Epidermal melanocyte (primary cell): Measurements from ENCODE around the gene EXOC3.
"Not testable (repeated sequence)": the region's sequence is repeated elsewhere in the genome, so short reads cannot be mapped to it uniquely, and the experiment has no call there.

Source experiments
- DNase-seq: peaks from one replicate; pipeline ENCODE4 v3.0.0; 2011; ENCODE audit warnings: low spot score; ENCODE audit not compliant: insufficient read length

The EXOC3 gene

GRCh38 chr5:472656-473550, 29.9 kb downstream of the EXOC3 start:
- peak; percentile 97 for DNase-seq

GRCh38 chr5:473551-474192, 30.7 kb downstream of the EXOC3 start:
- DNase-seq, result no peak

GRCh38 chr5:474232-474839, 31.4 kb downstream of the EXOC3 start:
- not testable (repeated sequence) for DNase-seq

- no peak for DNase-seq
Observed at GRCh38 chr5:474840-475661, 32.1 kb downstream of the EXOC3 start.

- DNase-seq, result no peak
Observed at GRCh38 chr5:475704-476101, 32.7 kb downstream of the EXOC3 start.

DNA sequence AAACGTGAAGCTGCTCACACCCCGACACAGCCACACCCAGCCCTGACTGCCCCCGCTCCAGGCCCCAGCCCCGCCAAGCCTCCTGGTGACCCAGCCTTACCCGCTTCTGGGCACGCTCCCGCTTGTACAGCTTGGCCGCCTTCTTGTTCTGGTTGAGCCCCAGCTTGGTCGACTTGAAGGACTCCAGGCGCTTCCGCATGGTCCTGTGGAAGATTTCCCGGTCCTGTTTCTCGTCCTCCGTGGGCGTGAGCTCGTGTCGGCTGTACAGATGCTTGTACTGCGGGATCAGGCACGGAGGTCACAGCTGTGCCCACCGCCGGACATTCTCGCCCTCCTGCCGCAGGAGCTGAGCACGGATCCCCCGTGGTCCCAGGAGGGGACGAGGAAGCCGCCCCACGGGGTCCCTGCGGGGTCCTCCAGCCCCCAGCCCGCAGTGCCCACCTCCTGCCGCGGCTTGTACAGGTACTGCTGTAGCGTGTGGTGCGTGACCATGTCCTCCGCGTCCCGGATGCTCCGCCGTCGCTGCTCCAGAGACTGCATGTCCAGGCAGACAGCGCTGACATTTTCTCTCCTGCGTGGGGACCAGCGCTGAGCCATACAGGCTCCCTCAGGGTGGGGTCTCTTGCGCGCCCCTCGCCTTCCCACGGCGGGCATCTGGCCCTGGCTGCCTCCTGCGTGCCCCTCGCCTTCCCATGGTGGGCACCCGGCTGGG, 33.3 kb downstream of the EXOC3 start:
- DNase-seq, result no peak

DNA sequence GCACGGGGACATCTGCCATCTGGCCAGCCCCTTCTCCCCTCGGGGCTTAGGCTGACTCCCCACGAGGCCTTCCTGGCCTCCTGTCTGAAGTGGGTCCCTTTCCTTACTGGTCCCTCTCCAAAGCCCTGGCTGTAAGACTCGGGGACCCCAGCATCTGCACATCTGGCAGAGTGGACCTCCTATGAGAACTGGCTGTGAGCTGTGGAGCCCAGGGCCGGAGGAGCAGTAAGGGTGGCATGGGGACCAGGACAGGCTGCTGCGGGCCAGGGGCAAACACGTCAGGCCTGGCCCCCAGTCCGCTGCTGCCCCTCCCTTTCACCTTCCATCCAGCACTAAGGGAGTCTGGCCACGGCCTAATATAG, 33.8 kb downstream of the EXOC3 start:
- DNase-seq, result no peak

DNA sequence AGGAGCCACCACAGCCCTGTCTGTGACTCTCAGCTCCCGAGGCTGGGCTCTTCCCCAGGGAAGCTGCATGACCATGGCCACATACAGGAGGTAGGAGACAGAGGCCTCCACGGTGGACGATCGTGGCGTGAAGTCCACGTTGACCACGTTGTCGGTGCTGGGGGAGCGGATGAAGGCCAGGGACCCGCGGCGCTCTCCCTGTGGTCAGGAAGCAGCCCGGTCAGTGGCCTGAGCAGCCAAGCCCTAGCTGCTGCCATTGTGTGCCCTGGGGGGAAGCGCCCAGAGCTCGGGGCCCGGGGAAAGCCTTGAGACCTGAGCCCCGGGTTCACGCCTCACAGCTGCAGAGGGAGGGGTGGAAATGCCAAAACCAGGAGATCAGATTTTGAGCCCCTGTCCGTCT, 34.3 kb downstream of the EXOC3 start:
- DNase-seq, result no peak

DNA sequence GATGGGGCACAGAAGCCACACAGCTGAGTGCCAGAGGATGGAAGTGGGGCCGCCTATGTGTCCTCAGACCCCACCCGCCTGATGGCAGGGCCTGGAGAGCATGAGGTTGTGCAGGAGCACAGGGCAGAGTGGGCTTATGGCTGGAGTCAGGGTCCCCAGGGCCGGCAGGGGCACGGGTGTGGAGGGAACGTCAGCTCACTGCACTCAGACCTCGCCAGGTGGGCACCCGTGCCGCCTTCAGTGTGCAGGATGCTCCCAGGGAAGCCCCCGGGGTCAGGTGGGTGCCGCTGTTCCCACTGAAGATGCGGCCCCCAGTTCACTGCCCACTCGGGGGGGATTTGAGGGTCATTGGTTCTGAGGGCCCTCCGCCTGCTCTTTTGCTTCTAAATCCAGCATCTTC, 34.9 kb downstream of the EXOC3 start:
- no peak for DNase-seq

- no peak for DNase-seq
Observed at GRCh38 chr5:478369-478981, 35.5 kb downstream of the EXOC3 start.

- DNase-seq, result no peak
Observed at GRCh38 chr5:478982-479535, 36.1 kb downstream of the EXOC3 start.

DNA sequence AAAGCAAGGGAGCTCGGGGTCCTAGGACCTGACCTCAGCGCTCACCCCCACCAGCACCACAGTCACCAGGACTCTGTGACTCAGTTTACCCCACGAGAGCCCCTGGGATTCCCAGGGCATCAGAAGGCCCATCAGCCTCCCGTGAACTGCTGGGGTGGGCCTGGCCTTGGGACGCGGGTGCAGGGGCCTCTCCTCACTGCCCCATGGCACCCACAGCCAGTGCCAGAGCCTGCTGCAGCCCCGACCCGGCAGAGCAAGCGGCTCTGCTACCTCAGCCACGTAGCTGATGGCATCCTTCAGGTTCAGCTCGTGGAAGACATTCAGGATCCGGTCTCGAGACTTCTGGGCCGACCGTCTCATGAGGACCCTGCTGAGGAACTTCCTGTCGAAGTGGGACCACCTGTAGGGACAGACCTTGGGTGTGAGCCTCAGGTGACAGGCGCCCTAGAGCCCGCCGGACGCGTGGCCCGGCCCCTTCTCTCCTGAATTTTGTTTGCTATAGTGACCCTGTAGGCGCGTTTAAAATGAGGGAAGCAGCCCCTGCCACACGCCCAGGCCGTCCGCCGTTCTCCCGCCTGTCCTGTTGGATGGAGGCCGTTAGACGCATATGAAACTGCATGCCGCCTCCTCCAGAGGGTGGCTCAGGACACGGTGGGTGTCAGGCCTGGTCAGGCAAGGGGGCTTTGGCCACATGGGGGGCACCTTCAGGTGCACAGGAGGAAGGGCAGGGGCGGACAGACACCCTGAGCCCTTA, 36.8 kb downstream of the EXOC3 start:
- DNase-seq, result no peak

GRCh38 chr5:481347-481746, 38.4 kb downstream of the EXOC3 start:
- no peak for DNase-seq

DNA sequence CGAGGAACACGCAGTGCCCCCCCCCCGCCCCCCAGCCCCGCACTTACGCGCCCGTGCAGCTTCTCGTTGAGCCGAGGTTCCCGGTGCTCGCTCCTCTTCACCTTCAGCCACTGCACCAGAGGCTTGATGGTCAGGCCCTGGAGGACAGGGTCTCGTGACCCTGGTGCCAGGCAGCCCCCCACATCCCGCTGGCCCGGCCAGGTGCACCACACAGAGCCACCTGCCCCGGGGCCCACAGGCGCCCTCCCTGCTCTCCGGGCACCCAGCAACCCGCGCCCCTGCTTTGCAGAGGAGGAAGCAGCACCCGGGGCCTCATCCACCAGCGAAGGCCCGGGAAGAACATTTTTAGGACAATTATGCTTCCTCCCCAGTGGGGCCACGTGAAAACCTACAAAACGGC, 39.0 kb downstream of the EXOC3 start:
- no peak for DNase-seq

- no peak for DNase-seq
Observed at GRCh38 chr5:482506-482905, 39.5 kb downstream of the EXOC3 start.

DNA sequence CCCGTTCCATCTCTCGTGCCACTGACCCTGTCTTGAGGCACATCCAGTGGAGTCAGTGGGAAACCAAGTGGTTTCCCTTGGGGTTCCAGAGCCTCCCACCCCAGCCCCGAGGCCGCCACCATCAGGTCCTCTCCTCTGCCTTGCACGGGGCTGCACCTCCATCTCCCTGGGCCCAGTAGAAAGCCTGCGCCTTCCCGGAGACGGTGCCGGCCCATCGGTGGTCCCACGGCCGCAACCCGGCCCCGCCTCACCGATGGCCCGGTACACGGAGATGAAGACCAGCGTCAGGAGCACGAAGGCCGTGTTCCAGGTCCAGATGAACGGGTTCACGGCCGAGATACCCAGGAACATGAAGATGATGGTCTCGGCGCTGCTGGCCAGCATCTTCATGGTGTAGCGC, 40.0 kb downstream of the EXOC3 start:
- DNase-seq, result no peak

DNA sequence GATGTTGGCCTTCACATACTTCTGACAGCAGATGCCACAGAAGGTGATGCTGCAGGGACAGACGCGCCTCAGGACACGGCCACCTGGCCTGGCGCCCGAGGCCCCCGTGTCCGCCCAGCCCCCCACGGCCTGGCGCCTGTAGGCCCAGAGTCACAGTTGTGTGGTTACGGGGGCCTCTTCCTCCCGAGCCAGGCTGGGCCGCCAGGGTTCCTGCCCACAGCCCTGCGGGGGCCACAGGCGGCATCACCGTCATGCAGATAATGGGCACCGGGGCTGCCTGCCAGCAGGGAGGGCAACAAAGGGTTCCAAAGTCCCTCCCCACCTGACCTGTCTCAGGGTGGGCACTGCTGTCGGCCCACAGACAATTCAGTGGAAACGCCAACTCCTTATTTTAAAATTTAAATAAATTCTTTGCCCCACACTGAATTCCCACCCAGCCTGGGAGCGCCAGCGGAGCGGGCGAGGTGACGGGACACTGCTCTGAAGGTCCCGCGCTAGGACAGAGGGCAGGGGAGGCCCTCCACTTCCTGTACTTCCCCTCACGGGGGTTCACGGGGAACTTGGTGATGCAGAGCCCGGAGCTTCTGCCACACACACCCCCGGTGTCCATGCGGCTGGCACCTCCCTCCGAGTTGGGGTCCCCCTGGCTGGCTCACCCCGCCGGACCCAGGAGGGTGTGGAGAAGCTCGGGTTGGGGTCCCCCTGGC, 40.6 kb downstream of the EXOC3 start:
- no peak for DNase-seq

DNA sequence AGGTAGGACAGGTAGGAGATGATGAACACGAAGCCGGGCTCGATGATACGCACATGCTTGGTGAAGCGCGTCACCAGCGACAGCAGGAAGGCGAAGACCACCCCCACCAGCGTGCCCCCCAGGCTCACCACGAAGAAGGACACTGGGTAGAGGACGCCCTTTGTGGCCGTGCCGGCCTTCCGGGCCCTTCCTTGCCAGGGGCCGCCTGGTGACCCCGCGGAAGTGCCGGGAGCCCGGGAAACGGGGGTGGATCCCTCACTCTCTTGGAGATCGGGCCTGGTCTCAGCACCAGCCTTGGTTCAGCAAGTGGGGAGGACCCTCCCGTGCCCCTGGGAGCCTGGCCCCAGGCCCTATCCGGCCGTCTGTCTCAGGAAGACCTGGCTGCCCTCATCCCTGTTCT, 41.6 kb downstream of the EXOC3 start:
- DNase-seq, result no peak
